Measurements from ENCODE around the gene MRNIP. TPM values are rescaled to one million over a fixed set of nuclear protein-coding genes. Genes with fewer than 3 reads are reported as not detected.

MRNIP gene
- total and polyA plus RNA-seq, 2 of the 8 experiments (the other 6 are each of a cell fraction or from before 2014, with no cell fraction given): 29.6 TPM

DNA sequence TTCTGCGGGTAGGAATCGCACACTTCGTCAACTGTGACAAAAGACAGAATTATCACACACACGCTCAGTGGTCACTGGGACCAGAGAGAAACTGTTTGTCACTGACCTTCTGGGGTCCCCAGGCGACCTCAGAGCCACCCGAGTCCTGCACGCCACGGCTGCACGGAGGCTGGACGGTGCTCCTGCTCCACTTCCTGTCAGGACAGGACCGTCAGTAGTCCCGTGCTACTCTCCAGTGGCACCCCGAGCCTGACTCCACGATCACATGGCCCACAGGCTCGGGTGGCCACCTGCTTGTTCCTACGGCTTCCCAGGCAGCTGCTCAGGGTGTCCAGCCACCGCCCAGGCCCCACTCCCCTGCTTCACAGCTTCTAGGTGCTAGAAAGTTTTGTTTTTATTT lies 17.9 kb downstream of the MRNIP start:
- peaks cover 0 to 9% of the 10 kb centered on the region in 2 experiments; a peak in 2 of 4 replicates for H3K9me3 ChIP-seq (ENCODE audit: insufficient read depth in 2 of 2, low read depth in 1 of 2, low read length in 1 of 2)
- no peak overlapping the region for H3K4me3 ChIP-seq (ENCODE audit: extremely low read depth in 1 of 4, insufficient read depth in 2 of 4, low read depth in 3 of 4, low read length in 4 of 4)
- H2BK120ac ChIP-seq (replicated peaks; ENCODE audit: low read depth, low read length): no peak overlapping the region
- H3K27ac ChIP-seq (ENCODE audit: low read depth, low read length): no peak overlapping the region
- no peak overlapping the region for H3K4ac ChIP-seq (replicated peaks; ENCODE audit: insufficient read length, low read depth, low read length)
- H4K91ac ChIP-seq (replicated peaks; ENCODE audit: insufficient read length, low read length): no peak overlapping the region
- no peak overlapping the region for H3K56ac ChIP-seq (replicated peaks; ENCODE audit: insufficient read length, low read depth, low read length)
- H3K18ac ChIP-seq (ENCODE audit: extremely low read depth, low read length): no peak overlapping the region
- DNase-seq (ENCODE audit: low read depth in 1 of 2, low spot score in 2 of 2) (no peak), FAIRE-seq (no peak)
- H4K8ac ChIP-seq (ENCODE audit: extremely low read depth, insufficient read depth, low read length): no peak overlapping the region
- no peaks in the 10 kb centered on the region for H3K23me2 ChIP-seq (ENCODE audit: low read depth, low read length)
- TF ChIP-seq PHF8 (conservative IDR thresholded peaks at IDR 0.05; ENCODE audit: low read depth, low read length) (no peak), CBX8 (IDR thresholded peaks at IDR 0.05; ENCODE audit: borderline replicate concordance, low read depth, low read length) (no peak), POU5F1 (IDR thresholded peaks at IDR 0.05; ENCODE audit: low read depth, low read length) (no peak), GTF2F1 (IDR thresholded peaks at IDR 0.05; ENCODE audit: borderline replicate concordance, low read depth, low read length) (no peak), JUN (IDR thresholded peaks at IDR 0.05; ENCODE audit: low read depth, low read length) (no peak), EP300 (IDR thresholded peaks at IDR 0.05; ENCODE audit: borderline replicate concordance in 1 of 2, low read depth in 2 of 2, low read length in 2 of 2) (no peak), SP4 (IDR thresholded peaks at IDR 0.05; ENCODE audit: low read length) (no peak)
- TF ChIP-seq, protein P1, sequence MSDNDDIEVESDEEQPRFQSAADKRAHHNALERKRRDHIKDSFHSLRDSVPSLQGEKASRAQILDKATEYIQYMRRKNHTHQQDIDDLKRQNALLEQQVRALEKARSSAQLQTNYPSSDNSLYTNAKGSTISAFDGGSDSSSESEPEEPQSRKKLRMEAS (IDR thresholded peaks at IDR 0.05): no peak
- no peak overlapping the region for H3K14ac ChIP-seq (ENCODE audit: insufficient read length)
- H3K4me1 ChIP-seq (replicated peaks in 1 of 4; ENCODE audit: control insufficient read depth in 3 of 4, insufficient read depth in 4 of 4, low read length in 3 of 4): no peaks in the 10 kb centered on the region
- H3K23ac ChIP-seq (ENCODE audit: insufficient read length): no peak overlapping the region
- H2BK5ac ChIP-seq (ENCODE audit: low read depth, low read length): peak overlapping the region; percentile 35; the same call in 1 of the 2 replicates
- no peak overlapping the region for H3K9ac ChIP-seq (replicated peaks in 1 of 4; ENCODE audit: extremely low read depth in 1 of 4, low read depth in 3 of 4, low read length in 3 of 4)
- no peak overlapping the region for H2AFZ ChIP-seq (ENCODE audit: low read length)
- H2BK20ac ChIP-seq (ENCODE audit: low read length): no peak overlapping the region
- H2AK5ac ChIP-seq (ENCODE audit: low read depth, low read length): no peak overlapping the region
- no peaks in the 10 kb centered on the region for H3K27me3 ChIP-seq (replicated peaks in 1 of 4; ENCODE audit: control insufficient read depth in 3 of 4, extremely low read depth in 1 of 4, insufficient read depth in 3 of 4, low read length in 3 of 4)
- no peak overlapping the region for H3K4me2 ChIP-seq (ENCODE audit: insufficient read depth in 1 of 2, low read depth in 2 of 2, low read length in 2 of 2)
- H3K36me3 ChIP-seq (ENCODE audit: control insufficient read depth in 2 of 4, insufficient read depth in 4 of 4, low read length in 3 of 4): peaks cover 15 to 57% (median 39%) of the 10 kb centered on the region in 4 experiments
- no peak overlapping the region for H2BK12ac ChIP-seq (ENCODE audit: low read depth, low read length)
- H4K5ac ChIP-seq (ENCODE audit: insufficient read length, low read depth, low read length): no peak overlapping the region
- H2BK15ac ChIP-seq (ENCODE audit: low read length): no peak overlapping the region
- peaks cover 5 to 8% of the 10 kb centered on the region in 2 experiments for H4K20me1 ChIP-seq (replicated peaks in 1 of 2; ENCODE audit: control insufficient read depth in 1 of 2, insufficient read depth in 2 of 2, low read length in 2 of 2)
- 90% methylated on average over 15 of the region's 17 CpGs; no CpG with 5 or more reads in 1 of the 2 experiments for WGBS, 2 experiments (ENCODE audit: extremely low coverage in 1 of 2, insufficient coverage in 1 of 2, insufficient read length in 1 of 2, insufficient replicate concordance in 2 of 2, low coverage in 1 of 2, low lambda C conversion rate in 2 of 2, missing lambda C conversion rate in 1 of 2)
- POLR2A ChIA-PET (ENCODE audit: partially characterized antibody): interaction anchor here (1.3 to 7.7 kb wide), 3 partner anchors 9 to 43 kb away, joined by 3 to 47 read pairs (median 4); no protein-coding TSS in a partner anchor
- H3K79me2 ChIP-seq (ENCODE audit: control insufficient read depth in 1 of 2, insufficient read depth in 2 of 2, low read length in 2 of 2): no peaks in the 10 kb centered on the region
- CTCF ChIA-PET (ENCODE audit: partially characterized antibody): no interaction called here
- H3K79me1 ChIP-seq (ENCODE audit: low read depth, low read length): no peaks in the 10 kb centered on the region

Data from H1 (cell line).